PC-9 (cell line): ENCODE data around the gene IAH1. TPM values are rescaled to one million over a fixed set of nuclear protein-coding genes. Genes with fewer than 3 reads are reported as not detected.

Source experiments
- BruUV-seq: library from RNA; stranded (reverse); fragments of 400-500 nt; replicated peaks from 2 replicates; lab custom pipeline; 2021; lab: Mats Ljungman, UMichigan
- CTCF ChIA-PET: fragments of 300-600 bp; sonication (Branson Sonifier 250); formaldehyde crosslinking; loops from one replicate; lab custom pipeline; 2022; ENCODE audit warnings: antibody characterized with exemption; lab: Charles Lee
- POLR2A ChIA-PET: fragments of 300-600 bp; sonication (Branson Sonifier 250); formaldehyde crosslinking; loops from one replicate; lab custom pipeline; 2022; ENCODE audit warnings: antibody characterized with exemption; ENCODE audit not compliant: unreplicated experiment; lab: Charles Lee
- DNase-seq, 2 experiments: peaks; one replicate each; pipeline versions ENCODE4 v3.0.0 to v3.0.0-alpha.2; 2015 to 2022; ENCODE audit warnings: mixed read lengths in 1 of 2
- H2AFZ ChIP-seq: fragments of 200-600 bp; sonication (generic); 2 replicates; pipeline ENCODE4 v1.8.1; 2017; ENCODE audit warnings: antibody characterized with exemption
- H3F3A ChIP-seq: fragments of 200-600 bp; sonication (generic); 2 replicates; pipeline ENCODE4 v1.8.1; 2017; ENCODE audit warnings: antibody characterized with exemption, mild to moderate bottlenecking, low read depth; ENCODE audit not compliant: insufficient read depth
- H3K27ac ChIP-seq: fragments of 200-600 bp; sonication (generic); 2 replicates; pipeline ENCODE4 v1.6.1; 2016; ENCODE audit warnings: mixed run types
- H3K27me3 ChIP-seq: fragments of 200-600 bp; sonication (generic); 2 replicates; pipeline ENCODE4 v1.6.1; 2016; ENCODE audit warnings: low read depth, mixed run types; ENCODE audit not compliant: insufficient read depth
- H3K36me3 ChIP-seq: fragments of 200-600 bp; sonication (generic); 2 replicates; pipeline ENCODE4 v1.6.1; 2016; ENCODE audit warnings: low read depth, mixed run types
- H3K4me1 ChIP-seq: fragments of 200-600 bp; sonication (generic); replicated peaks from 2 replicates; pipeline ENCODE4 v1.6.1; 2016; ENCODE audit warnings: mixed run types; ENCODE audit not compliant: insufficient read depth
- H3K4me2 ChIP-seq: fragments of 200-600 bp; sonication (generic); 2 replicates; pipeline ENCODE4 v1.6.1; 2017; ENCODE audit warnings: mixed run types
- H3K4me3 ChIP-seq: fragments of 200-600 bp; sonication (generic); 2 replicates; pipeline ENCODE4 v1.6.1; 2016; ENCODE audit warnings: mixed run types
- H3K79me2 ChIP-seq: fragments of 200-600 bp; sonication (generic); 2 replicates; pipeline ENCODE4 v1.6.1; 2017; ENCODE audit warnings: low read depth, mixed run types
- H3K9me2 ChIP-seq: fragments of 200-600 bp; sonication (generic); 2 replicates; pipeline ENCODE4 v1.8.1; 2017; ENCODE audit warnings: mild to moderate bottlenecking; ENCODE audit not compliant: insufficient read depth
- H3K9me3 ChIP-seq: fragments of 200-600 bp; sonication (generic); 2 replicates; pipeline ENCODE4 v1.8.1; 2016; ENCODE audit warnings: low read depth; ENCODE audit not compliant: insufficient read depth
- H4K20me1 ChIP-seq: fragments of 200-600 bp; sonication (generic); 2 replicates; pipeline ENCODE4 v1.8.1; 2017; ENCODE audit not compliant: insufficient read depth
- CTCF ChIP-seq: fragments of 200-600 bp; sonication (generic); conservative IDR thresholded peaks from 2 replicates; pipeline ENCODE4 v1.6.1; 2017; ENCODE audit warnings: mixed run types, antibody characterized with exemption, mild to moderate bottlenecking, moderate library complexity
- EZH2 ChIP-seq: fragments of 200-600 bp; sonication (generic); IDR thresholded peaks from 2 replicates; pipeline ENCODE4 v1.8.0; 2017; ENCODE audit warnings: antibody characterized with exemption, low read depth
- intact Hi-C: fragments of 100-400 bp; cut with micrococcal nuclease; formaldehyde crosslinking; loops from one replicate; pipeline ENCODE4 v1.10.0; 2022; ENCODE audit not compliant: unreplicated experiment
- total RNA-seq: library from RNA; stranded (reverse); gene quantifications from 2 replicates; pipeline ENCODE4 v1.2.3, GENCODE V29; 2021

The IAH1 gene
- total RNA-seq, 1 experiment from 2014 or later: 37.3 TPM

- Histone ChIP-seq H4K20me1 (no peaks in the 10 kb centered on the region), H3K9me2 (no peaks in the 10 kb centered on the region), H3K79me2 (no peaks in the 10 kb centered on the region), H3K36me3 (peaks cover 52% of the 10 kb centered on the region), H2AFZ (no peak overlapping the region), H3F3A (0 out of 2 replicates have a peak, but pooled peaks cover 10% of the 10 kb centered on the region), H3K4me1 (no peaks in the 10 kb centered on the region), H3K9me3 (no peaks in the 10 kb centered on the region), H3K27me3 (no peaks in the 10 kb centered on the region), H3K27ac (no peak overlapping the region), H3K4me3 (no peak overlapping the region), H3K4me2 (no peak overlapping the region)
- TF ChIP-seq EZH2 (no peak), CTCF (no peak)
- CTCF ChIA-PET: no interaction called here
- DNase-seq: no peak
- POLR2A ChIA-PET: no interaction called here
- BruUV-seq: no TSS peak
- intact Hi-C loops: no loop called here
These were observed 34.2 kb upstream of the IAH1 start for GRCh38 chr2:9440058-9440727.

- Histone ChIP-seq H3K4me3 (no peak overlapping the region), H3K27ac (no peak overlapping the region), H3K36me3 (peaks cover 47% of the 10 kb centered on the region), H3K4me1 (no peaks in the 10 kb centered on the region), H3F3A (0 out of 2 replicates have a peak, but pooled peaks cover 10% of the 10 kb centered on the region), H3K4me2 (no peak overlapping the region), H3K9me3 (no peaks in the 10 kb centered on the region), H4K20me1 (no peaks in the 10 kb centered on the region), H3K9me2 (no peaks in the 10 kb centered on the region), H3K79me2 (no peaks in the 10 kb centered on the region), H3K27me3 (no peaks in the 10 kb centered on the region), H2AFZ (no peak overlapping the region)
- CTCF ChIA-PET: no interaction called here
- BruUV-seq: no TSS peak
- TF ChIP-seq EZH2: no peak
- no peak for TF ChIP-seq CTCF
- POLR2A ChIA-PET: no interaction called here
- intact Hi-C loops: no loop called here
- DNase-seq: no peak
These were observed 32.8 kb upstream of the IAH1 start for GRCh38 chr2:9441556-9441955.

- Histone ChIP-seq H2AFZ (no peak overlapping the region), H3K27ac (no peak overlapping the region), H3K4me2 (no peak overlapping the region), H3K27me3 (no peaks in the 10 kb centered on the region), H3K4me3 (no peak overlapping the region), H3K9me2 (no peaks in the 10 kb centered on the region), H4K20me1 (no peaks in the 10 kb centered on the region), H3K79me2 (no peaks in the 10 kb centered on the region), H3K9me3 (no peaks in the 10 kb centered on the region), H3K36me3 (peaks cover 34% of the 10 kb centered on the region), H3K4me1 (no peaks in the 10 kb centered on the region), H3F3A (no peaks in the 10 kb centered on the region)
- intact Hi-C loops: no loop called here
- TF ChIP-seq CTCF (no peak), EZH2 (no peak)
- no TSS peak for BruUV-seq
- ChIA-PET POLR2A (no interaction called here), CTCF (no interaction called here)
- no peak for DNase-seq
These were observed 30.8 kb upstream of the IAH1 start for GRCh38 chr2:9443526-9443925.
